Dermis blood vessel endothelial cell (primary cell): Measurements from ENCODE around the gene DOP1B. TPM values are rescaled to one million over a fixed set of nuclear protein-coding genes. Genes with fewer than 3 reads are reported as not detected.
A peak's percentile ranks its signal among the peaks of the same experiment; 100 is the strongest.
"Not testable (repeated sequence)": the region's sequence is repeated elsewhere in the genome, so short reads cannot be mapped to it uniquely, and the experiment has no call there.

ENCODE experiments used
- DNase-seq: peaks from one replicate; pipeline ENCODE4 v3.0.0; 2010
- total RNA-seq: library from RNA; depleted of rRNA; stranded (reverse); fragments of >200 nt; gene quantifications from 2 replicates; pipeline ENCODE4 v1.2.3, GENCODE V29; 2014

The DOP1B gene
- total RNA-seq, 1 donor from 2014 or later, result 5.1 TPM

GRCh38 chr21:36139791-36140190 is 16.8 kb upstream of the DOP1B start:
- DNase-seq, result not testable (repeated sequence)

- peak; percentile 88 for DNase-seq
Observed at GRCh38 chr21:36141513-36141925, 15.1 kb upstream of the DOP1B start.

GRCh38 chr21:36144233-36144632 is 12.4 kb upstream of the DOP1B start:
- DNase-seq, result not testable (repeated sequence)

- no peak for DNase-seq
Observed at GRCh38 chr21:36145259-36145658, 11.4 kb upstream of the DOP1B start.

- no peak for DNase-seq
Observed at GRCh38 chr21:36147911-36148310, 8.7 kb upstream of the DOP1B start.

- no peak for DNase-seq
Observed at GRCh38 chr21:36148886-36149285, 7.7 kb upstream of the DOP1B start.

- peak; percentile 29 for DNase-seq
Observed at GRCh38 chr21:36149788-36150711, 6.6 kb upstream of the DOP1B start.

- DNase-seq, result peak; percentile 4
Observed at GRCh38 chr21:36155603-36156338, 853 bp upstream of the DOP1B start.

GRCh38 chr21:36156339-36156814 is 247 bp upstream of the DOP1B start:
- DNase-seq, result peak; percentile 100

GRCh38 chr21:36159356-36159921 is 2.8 kb downstream of the DOP1B start:
- no peak for DNase-seq

- DNase-seq, result no peak
Observed at GRCh38 chr21:36160850-36161178, 4.2 kb downstream of the DOP1B start.

GRCh38 chr21:36162631-36163030 is 6.0 kb downstream of the DOP1B start:
- no peak for DNase-seq

- DNase-seq, result no peak
Observed at GRCh38 chr21:36163750-36164741, 7.4 kb downstream of the DOP1B start.

- no peak for DNase-seq
Observed at GRCh38 chr21:36165356-36165755, 8.7 kb downstream of the DOP1B start.

- DNase-seq, result no peak
Observed at GRCh38 chr21:36166705-36167104, 10.1 kb downstream of the DOP1B start.

- no peak for DNase-seq
Observed at GRCh38 chr21:36167541-36167940, 10.9 kb downstream of the DOP1B start.

- peak; percentile 7 for DNase-seq
Observed at GRCh38 chr21:36169470-36170128, 13.0 kb downstream of the DOP1B start.

GRCh38 chr21:36170823-36171222 is 14.2 kb downstream of the DOP1B start:
- no peak for DNase-seq

- no peak for DNase-seq
Observed at GRCh38 chr21:36171336-36171735, 14.7 kb downstream of the DOP1B start.

GRCh38 chr21:36171741-36172331 is 15.2 kb downstream of the DOP1B start:
- no peak for DNase-seq

- no peak for DNase-seq
Observed at GRCh38 chr21:36174780-36175179, 18.2 kb downstream of the DOP1B start.
